Astrocyte (in vitro differentiated cells and primary cell): ENCODE results near the gene GATA2.

ENCODE experiments used
- EZH2 ChIP-seq: IDR thresholded peaks from 2 replicates; pipeline ENCODE4 v1.6.1; 2012; ENCODE audit warnings: mild to moderate bottlenecking, low read length, inconsistent platforms; ENCODE audit not compliant: insufficient read depth
- TF ChIP-seq, protein P1 (sequence below): IDR thresholded peaks from 2 replicates; pipeline ENCODE4 v1.5.1; 2011; ENCODE audit warnings: low read depth, mild to moderate bottlenecking, inconsistent platforms, low read length, moderate library complexity; ENCODE audit not compliant: insufficient read depth

DNA sequence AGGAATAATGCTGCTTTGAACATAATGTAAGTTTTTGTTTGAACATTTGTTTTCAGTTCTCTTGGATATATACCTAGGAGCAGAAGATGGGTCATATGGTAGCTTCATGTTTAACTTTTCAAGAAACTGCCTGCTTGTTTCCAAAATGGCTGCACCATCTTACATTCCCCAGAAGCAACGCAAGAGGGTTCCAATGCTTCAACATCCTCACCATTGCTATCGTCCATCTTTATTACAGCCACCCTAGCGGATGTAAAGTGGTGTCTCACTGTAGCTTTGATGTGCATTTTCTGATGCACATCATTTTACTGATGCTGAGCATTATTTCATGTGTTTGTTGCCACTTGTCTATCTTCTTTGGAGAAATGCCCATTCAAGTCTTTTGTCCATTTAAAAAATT, 46.4 kb upstream of the GATA2 start:
- TF ChIP-seq, protein P1, sequence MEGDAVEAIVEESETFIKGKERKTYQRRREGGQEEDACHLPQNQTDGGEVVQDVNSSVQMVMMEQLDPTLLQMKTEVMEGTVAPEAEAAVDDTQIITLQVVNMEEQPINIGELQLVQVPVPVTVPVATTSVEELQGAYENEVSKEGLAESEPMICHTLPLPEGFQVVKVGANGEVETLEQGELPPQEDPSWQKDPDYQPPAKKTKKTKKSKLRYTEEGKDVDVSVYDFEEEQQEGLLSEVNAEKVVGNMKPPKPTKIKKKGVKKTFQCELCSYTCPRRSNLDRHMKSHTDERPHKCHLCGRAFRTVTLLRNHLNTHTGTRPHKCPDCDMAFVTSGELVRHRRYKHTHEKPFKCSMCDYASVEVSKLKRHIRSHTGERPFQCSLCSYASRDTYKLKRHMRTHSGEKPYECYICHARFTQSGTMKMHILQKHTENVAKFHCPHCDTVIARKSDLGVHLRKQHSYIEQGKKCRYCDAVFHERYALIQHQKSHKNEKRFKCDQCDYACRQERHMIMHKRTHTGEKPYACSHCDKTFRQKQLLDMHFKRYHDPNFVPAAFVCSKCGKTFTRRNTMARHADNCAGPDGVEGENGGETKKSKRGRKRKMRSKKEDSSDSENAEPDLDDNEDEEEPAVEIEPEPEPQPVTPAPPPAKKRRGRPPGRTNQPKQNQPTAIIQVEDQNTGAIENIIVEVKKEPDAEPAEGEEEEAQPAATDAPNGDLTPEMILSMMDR = no peak
- no peak for TF ChIP-seq EZH2
